ENCODE measurements around the gene NCLN. TPM values are rescaled to one million over a fixed set of nuclear protein-coding genes. Genes with fewer than 3 reads are reported as not detected.

NCLN gene
- 24.5 TPM for polyA plus RNA-seq (2013)

GRCh38 chr19:3185461-3186159 lies at the start of gene NCLN:
TSS of gene NCLN (plus strand) at chr19:3185930. CDS start at chr19:3186031, 101 bp downstream.
- POLR2A ChIA-PET, result interaction anchor here (2.0 kb wide), 1 partner anchor 21 kb away, joined by 7 read pairs; no protein-coding TSS in a partner anchor
- DNase-seq, result peak; percentile 95 to 97 (median 96)
- Histone ChIP-seq H3K4me1 (ENCODE audit: control extremely low read depth in 1 of 4, control insufficient read depth in 4 of 4, insufficient read depth in 4 of 4, low read length in 3 of 4) (peaks cover 0 to 77% (median 67%) of the 10 kb centered on the region in 4 experiments), H3K9me3 (ENCODE audit: control extremely low read depth in 1 of 5, control insufficient read depth in 4 of 5, insufficient read depth in 2 of 5, low read depth in 1 of 5, low read length in 4 of 5) (no peaks in the 10 kb centered on the region), H3K36me3 (ENCODE audit: control insufficient read depth in 4 of 4, insufficient read depth in 4 of 4, low read length in 3 of 4) (peaks cover 2 to 42% (median 7%) of the 10 kb centered on the region in 4 experiments), H3K27ac (ENCODE audit: insufficient read depth in 1 of 2, low read depth in 1 of 2, low read length in 2 of 2, poor library complexity in 1 of 2, severe bottlenecking in 2 of 2) (peak within 1 kb of the TSS; percentile 36 to 86), H3K4me3 (ENCODE audit: control insufficient read depth in 1 of 7, extremely low read depth in 1 of 7, insufficient read depth in 4 of 7, low read depth in 2 of 7, low read length in 6 of 7) (peak within 1 kb of the TSS; percentile 56 to 94 (median 85)), H3K27me3 (replicated peaks in 2 of 5; ENCODE audit: control insufficient read depth in 4 of 5, insufficient read depth in 5 of 5, low read length in 4 of 5) (no peaks in the 10 kb centered on the region)
- WGBS (ENCODE audit: insufficient coverage), result 0% methylated on average over 59 of the region's 69 CpGs
- CTCF ChIA-PET, result no interaction called here

DNA sequence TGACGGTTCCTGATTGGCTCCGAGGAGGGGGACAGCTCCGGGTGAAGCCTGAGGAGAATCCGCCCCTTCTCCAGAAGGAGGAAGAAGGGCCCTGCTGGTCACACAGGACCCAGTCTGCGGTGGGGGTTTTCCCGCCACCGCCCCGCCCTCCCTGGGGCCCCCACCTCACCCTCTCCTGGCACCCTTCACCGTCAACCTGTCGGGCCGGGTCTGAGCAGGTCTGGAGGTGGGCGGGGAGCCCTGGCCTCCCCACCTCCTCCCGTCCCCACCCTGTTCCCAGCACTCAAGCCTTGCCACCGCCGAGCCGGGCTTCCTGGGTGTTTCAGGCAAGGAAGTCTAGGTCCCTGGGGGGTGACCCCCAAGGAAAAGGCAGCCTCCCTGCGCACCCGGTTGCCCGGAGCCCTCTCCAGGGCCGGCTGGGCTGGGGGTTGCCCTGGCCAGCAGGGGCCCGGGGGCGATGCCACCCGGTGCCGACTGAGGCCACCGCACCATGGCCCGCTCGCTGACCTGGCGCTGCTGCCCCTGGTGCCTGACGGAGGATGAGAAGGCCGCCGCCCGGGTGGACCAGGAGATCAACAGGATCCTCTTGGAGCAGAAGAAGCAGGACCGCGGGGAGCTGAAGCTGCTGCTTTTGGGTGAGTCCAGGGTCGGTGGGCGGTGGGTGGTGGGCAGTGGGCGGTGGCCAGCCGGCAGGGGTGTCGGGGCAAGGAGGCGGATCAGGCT lies 49.6 kb upstream of the NCLN start, which contains the start of gene GNA15:
Gene GNA15, plus strand, starts transcription at position 73 of the 723 bp plus-strand sequence. Its CDS starts 418 bp downstream, at position 491.
- WGBS (ENCODE audit: insufficient coverage), result 0% methylated on average over 31 of the region's 40 CpGs
- no peaks in the 10 kb centered on the region for H3K27me3 ChIP-seq (replicated peaks in 2 of 5; ENCODE audit: control insufficient read depth in 4 of 5, insufficient read depth in 5 of 5, low read length in 4 of 5)
- H3K27ac ChIP-seq (ENCODE audit: insufficient read depth in 1 of 2, low read depth in 1 of 2, low read length in 2 of 2, poor library complexity in 1 of 2, severe bottlenecking in 2 of 2), result peak within 1 kb of the TSS; percentile 96
- peak; percentile 70 to 89 (median 87) for DNase-seq
- H3K9me3 ChIP-seq (ENCODE audit: control extremely low read depth in 1 of 5, control insufficient read depth in 4 of 5, insufficient read depth in 2 of 5, low read depth in 1 of 5, low read length in 4 of 5), result no peaks in the 10 kb centered on the region
- H3K36me3 ChIP-seq (ENCODE audit: control insufficient read depth in 4 of 4, insufficient read depth in 4 of 4, low read length in 3 of 4), result peaks cover 0 to 9% (median 6%) of the 10 kb centered on the region in 4 experiments
- peaks cover 7 to 74% (median 71%) of the 10 kb centered on the region in 4 experiments for H3K4me1 ChIP-seq (ENCODE audit: control extremely low read depth in 1 of 4, control insufficient read depth in 4 of 4, insufficient read depth in 4 of 4, low read length in 3 of 4)
- ChIA-PET POLR2A (interaction anchor here (0.5 to 1.1 kb wide), 4 partner anchors 8 to 187 kb away, joined by 3 to 4 read pairs (median 3); no protein-coding TSS in a partner anchor), CTCF (interaction anchor here (6.5 to 12.5 kb wide), 4 partner anchors 4 to 26 kb away, joined by 29 to 158 read pairs (median 140); partner anchors contain the start of gene GNA15)
- H3K4me3 ChIP-seq (ENCODE audit: control insufficient read depth in 1 of 7, extremely low read depth in 1 of 7, insufficient read depth in 4 of 7, low read depth in 2 of 7, low read length in 6 of 7), result peak within 1 kb of the TSS; percentile 79 to 98 (median 96)

- 5% methylated on average over 12 of the region's 16 CpGs for WGBS (ENCODE audit: insufficient coverage)
- H3K27ac ChIP-seq (ENCODE audit: insufficient read depth in 1 of 2, low read depth in 1 of 2, low read length in 2 of 2, poor library complexity in 1 of 2, severe bottlenecking in 2 of 2), result peak overlapping the region; percentile 95
Observed at GRCh38 chr19:3136684-3137055, 49.1 kb upstream of the NCLN start.

DNA sequence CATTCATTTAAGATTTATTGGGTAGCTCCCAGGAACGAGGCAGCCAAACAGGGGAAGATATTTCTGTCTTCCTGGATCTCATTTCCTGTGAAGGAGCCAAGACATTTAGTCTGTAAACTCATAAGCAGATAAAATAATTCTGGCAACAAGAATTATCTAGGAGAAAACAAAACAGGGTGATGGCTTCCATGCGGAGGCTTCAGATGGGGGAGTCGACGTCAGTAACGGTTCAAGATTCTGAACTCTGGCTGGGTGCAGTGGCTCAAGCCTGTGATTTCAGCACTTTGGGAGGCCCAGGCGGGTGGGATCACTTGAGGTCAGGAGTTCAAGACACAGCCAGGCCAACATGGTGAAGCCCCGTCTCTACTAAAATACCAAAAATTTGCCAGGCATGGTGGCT lies 48.6 kb upstream of the NCLN start:
- peak overlapping the region; percentile 95 for H3K27ac ChIP-seq (ENCODE audit: insufficient read depth in 1 of 2, low read depth in 1 of 2, low read length in 2 of 2, poor library complexity in 1 of 2, severe bottlenecking in 2 of 2)
- ChIA-PET POLR2A (no interaction called here), CTCF (interaction anchor here (0.8 to 11.1 kb wide), 3 partner anchors 7 to 33 kb away, joined by 3 to 158 read pairs (median 29); partner anchors contain the start of gene GNA15)
- H3K36me3 ChIP-seq (ENCODE audit: control insufficient read depth in 4 of 4, insufficient read depth in 4 of 4, low read length in 3 of 4), result peaks cover 0 to 9% (median 6%) of the 10 kb centered on the region in 4 experiments
- H3K9me3 ChIP-seq (ENCODE audit: control extremely low read depth in 1 of 5, control insufficient read depth in 4 of 5, insufficient read depth in 2 of 5, low read depth in 1 of 5, low read length in 4 of 5), result no peaks in the 10 kb centered on the region
- peak overlapping the region; percentile 79 to 98 (median 96) for H3K4me3 ChIP-seq (ENCODE audit: control insufficient read depth in 1 of 7, extremely low read depth in 1 of 7, insufficient read depth in 4 of 7, low read depth in 2 of 7, low read length in 6 of 7)
- no peak for DNase-seq
- WGBS (ENCODE audit: insufficient coverage), result 20% methylated on average over 7 of the region's 7 CpGs
- peaks cover 7 to 75% (median 71%) of the 10 kb centered on the region in 4 experiments for H3K4me1 ChIP-seq (ENCODE audit: control extremely low read depth in 1 of 4, control insufficient read depth in 4 of 4, insufficient read depth in 4 of 4, low read length in 3 of 4)
- no peaks in the 10 kb centered on the region for H3K27me3 ChIP-seq (replicated peaks in 2 of 5; ENCODE audit: control insufficient read depth in 4 of 5, insufficient read depth in 5 of 5, low read length in 4 of 5)

More at GRCh38 chr19:3136684-3137055, 49.1 kb upstream of the NCLN start:
- Histone ChIP-seq H3K27me3 (replicated peaks in 2 of 5; ENCODE audit: control insufficient read depth in 4 of 5, insufficient read depth in 5 of 5, low read length in 4 of 5) (no peaks in the 10 kb centered on the region), H3K9me3 (ENCODE audit: control extremely low read depth in 1 of 5, control insufficient read depth in 4 of 5, insufficient read depth in 2 of 5, low read depth in 1 of 5, low read length in 4 of 5) (no peaks in the 10 kb centered on the region), H3K36me3 (ENCODE audit: control insufficient read depth in 4 of 4, insufficient read depth in 4 of 4, low read length in 3 of 4) (peaks cover 0 to 9% (median 6%) of the 10 kb centered on the region in 4 experiments), H3K4me1 (ENCODE audit: control extremely low read depth in 1 of 4, control insufficient read depth in 4 of 4, insufficient read depth in 4 of 4, low read length in 3 of 4) (peaks cover 7 to 75% (median 71%) of the 10 kb centered on the region in 4 experiments), H3K4me3 (ENCODE audit: control insufficient read depth in 1 of 7, extremely low read depth in 1 of 7, insufficient read depth in 4 of 7, low read depth in 2 of 7, low read length in 6 of 7) (peak overlapping the region; percentile 79 to 98 (median 96))
- ChIA-PET CTCF (interaction anchor here (6.5 to 11.1 kb wide), 2 partner anchors 7 to 10 kb away, joined by 29 to 158 read pairs; partner anchors contain the start of gene GNA15), POLR2A (no interaction called here)
- DNase-seq, result no peak

- ChIA-PET POLR2A (no interaction called here), CTCF (interaction anchor here (0.8 to 11.1 kb wide), 3 partner anchors 8 to 13 kb away, joined by 3 to 158 read pairs (median 29); partner anchors contain the start of gene GNA15)
- 57% methylated on average over 5 of the region's 15 CpGs for WGBS (ENCODE audit: insufficient coverage)
- Histone ChIP-seq H3K27ac (ENCODE audit: insufficient read depth in 1 of 2, low read depth in 1 of 2, low read length in 2 of 2, poor library complexity in 1 of 2, severe bottlenecking in 2 of 2) (peak overlapping the region in 1 of 2 experiments; percentile 66), H3K9me3 (ENCODE audit: control extremely low read depth in 1 of 5, control insufficient read depth in 4 of 5, insufficient read depth in 2 of 5, low read depth in 1 of 5, low read length in 4 of 5) (no peaks in the 10 kb centered on the region), H3K4me1 (ENCODE audit: control extremely low read depth in 1 of 4, control insufficient read depth in 4 of 4, insufficient read depth in 4 of 4, low read length in 3 of 4) (peaks cover 7 to 75% (median 72%) of the 10 kb centered on the region in 4 experiments), H3K36me3 (ENCODE audit: control insufficient read depth in 4 of 4, insufficient read depth in 4 of 4, low read length in 3 of 4) (peaks cover 0 to 16% (median 8%) of the 10 kb centered on the region in 4 experiments), H3K4me3 (ENCODE audit: control insufficient read depth in 1 of 7, extremely low read depth in 1 of 7, insufficient read depth in 4 of 7, low read depth in 2 of 7, low read length in 6 of 7) (peak overlapping the region; percentile 21 to 98 (median 53)), H3K27me3 (replicated peaks in 2 of 5; ENCODE audit: control insufficient read depth in 4 of 5, insufficient read depth in 5 of 5, low read length in 4 of 5) (no peaks in the 10 kb centered on the region)
- no peak for DNase-seq
Observed at GRCh38 chr19:3138268-3138667, 47.5 kb upstream of the NCLN start.

DNA sequence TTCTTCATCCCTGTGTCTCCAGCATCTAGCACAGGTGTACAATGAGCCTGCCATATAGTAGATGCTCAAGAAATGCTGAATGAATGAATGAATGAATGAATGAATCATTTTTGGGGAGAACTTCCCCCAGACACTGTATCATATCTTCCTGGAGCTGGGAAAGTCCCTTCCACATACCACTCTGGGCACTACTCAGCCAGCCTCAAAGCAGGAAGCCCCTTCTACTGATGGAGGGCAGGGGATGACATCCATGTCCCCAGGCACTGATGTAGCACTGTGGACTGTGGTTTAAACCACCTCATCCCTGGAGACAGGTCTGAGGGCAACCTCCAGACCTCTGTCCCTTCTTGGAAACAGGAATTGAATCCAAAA lies 45.1 kb upstream of the NCLN start:
- ChIA-PET POLR2A (interaction anchor here (0.6 to 3.1 kb wide), 6 partner anchors 15 to 38 kb away, joined by 3 to 12 read pairs (median 4); partner anchors contain the start of gene S1PR4), CTCF (interaction anchor here (2.0 to 11.1 kb wide), 3 partner anchors 11 to 19 kb away, joined by 8 to 158 read pairs (median 19); partner anchors contain the start of gene GNA15)
- Histone ChIP-seq H3K4me3 (ENCODE audit: control insufficient read depth in 1 of 7, extremely low read depth in 1 of 7, insufficient read depth in 4 of 7, low read depth in 2 of 7, low read length in 6 of 7) (peak overlapping the region in 2 of 7 experiments; percentile 28 to 39), H3K27me3 (replicated peaks in 2 of 5; ENCODE audit: control insufficient read depth in 4 of 5, insufficient read depth in 5 of 5, low read length in 4 of 5) (no peaks in the 10 kb centered on the region), H3K27ac (ENCODE audit: insufficient read depth in 1 of 2, low read depth in 1 of 2, low read length in 2 of 2, poor library complexity in 1 of 2, severe bottlenecking in 2 of 2) (peak overlapping the region; percentile 3 to 73), H3K36me3 (ENCODE audit: control insufficient read depth in 4 of 4, insufficient read depth in 4 of 4, low read length in 3 of 4) (peaks cover 0 to 16% (median 8%) of the 10 kb centered on the region in 4 experiments), H3K9me3 (ENCODE audit: control extremely low read depth in 1 of 5, control insufficient read depth in 4 of 5, insufficient read depth in 2 of 5, low read depth in 1 of 5, low read length in 4 of 5) (no peaks in the 10 kb centered on the region), H3K4me1 (ENCODE audit: control extremely low read depth in 1 of 4, control insufficient read depth in 4 of 4, insufficient read depth in 4 of 4, low read length in 3 of 4) (peaks cover 3 to 65% (median 59%) of the 10 kb centered on the region in 4 experiments)
- DNase-seq, result peak in 2 of 3 donors; percentile 65 to 68

Measured in common myeloid progenitor, CD34-positive (primary cell).